ENCODE measurements around the gene SPRED3. TPM values are rescaled to one million over a fixed set of nuclear protein-coding genes. Genes with fewer than 3 reads are reported as not detected.
A peak's percentile ranks its signal among the peaks of the same experiment; 100 is the strongest.

The SPRED3 gene
- total RNA-seq, 1 donor from 2014 or later, result 7.0 TPM

- H3K4me3 Mint-ChIP-seq, result no peak overlapping the region
- DNase-seq (ENCODE audit: low spot score in 2 of 2, unreplicated experiment in 2 of 2), result no peak
- peaks cover 33% of the 10 kb centered on the region for H3K36me3 Mint-ChIP-seq
- H3K27ac Mint-ChIP-seq, result no peak overlapping the region
- H3K9me3 Mint-ChIP-seq, result no peaks in the 10 kb centered on the region
- peaks cover 7% of the 10 kb centered on the region for H3K4me1 Mint-ChIP-seq
- H3K27me3 Mint-ChIP-seq (ENCODE audit: low read depth), result peaks cover 10% of the 10 kb centered on the region
- TF ChIP-seq CTCF (IDR thresholded peaks at IDR 0.05; ENCODE audit: unreplicated experiment), result no peak
Measured at GRCh38 chr19:38383184-38383583, 5.3 kb upstream of the SPRED3 start.

GRCh38 chr19:38383743-38384142 is 4.8 kb upstream of the SPRED3 start:
- Mint-ChIP-seq H3K4me1 (peaks cover 8% of the 10 kb centered on the region), H3K27me3 (ENCODE audit: low read depth) (peaks cover 10% of the 10 kb centered on the region), H3K4me3 (no peak overlapping the region), H3K9me3 (no peaks in the 10 kb centered on the region), H3K27ac (no peak overlapping the region), H3K36me3 (peaks cover 33% of the 10 kb centered on the region)
- no peak for DNase-seq (ENCODE audit: low spot score in 2 of 2, unreplicated experiment in 2 of 2)
- no peak for TF ChIP-seq CTCF (IDR thresholded peaks at IDR 0.05; ENCODE audit: unreplicated experiment)

GRCh38 chr19:38384209-38385027 is 4.1 kb upstream of the SPRED3 start:
- H3K9me3 Mint-ChIP-seq, result no peaks in the 10 kb centered on the region
- H3K4me1 Mint-ChIP-seq, result peaks cover 10% of the 10 kb centered on the region
- DNase-seq (ENCODE audit: low spot score in 2 of 2, unreplicated experiment in 2 of 2), result no peak
- H3K36me3 Mint-ChIP-seq, result peaks cover 31% of the 10 kb centered on the region
- H3K27me3 Mint-ChIP-seq (ENCODE audit: low read depth), result peaks cover 11% of the 10 kb centered on the region
- H3K27ac Mint-ChIP-seq, result peak overlapping the region; percentile 12
- TF ChIP-seq CTCF (IDR thresholded peaks at IDR 0.05; ENCODE audit: unreplicated experiment), result no peak
- no peak overlapping the region for H3K4me3 Mint-ChIP-seq

GRCh38 chr19:38385057-38385803 is 3.3 kb upstream of the SPRED3 start:
- no peak overlapping the region for H3K4me3 Mint-ChIP-seq

GRCh38 chr19:38385804-38386257 is 2.7 kb upstream of the SPRED3 start:
- no peak for TF ChIP-seq CTCF (IDR thresholded peaks at IDR 0.05; ENCODE audit: unreplicated experiment)
- Mint-ChIP-seq H3K4me3 (no peak overlapping the region), H3K36me3 (peaks cover 26% of the 10 kb centered on the region), H3K27me3 (ENCODE audit: low read depth) (peaks cover 17% of the 10 kb centered on the region), H3K27ac (no peak overlapping the region), H3K9me3 (no peaks in the 10 kb centered on the region), H3K4me1 (peaks cover 14% of the 10 kb centered on the region)
- DNase-seq (ENCODE audit: low spot score in 2 of 2, unreplicated experiment in 2 of 2), result no peak

More at GRCh38 chr19:38385057-38385803, 3.3 kb upstream of the SPRED3 start:
- Mint-ChIP-seq H3K36me3 (peaks cover 27% of the 10 kb centered on the region), H3K27ac (no peak overlapping the region), H3K4me1 (peaks cover 14% of the 10 kb centered on the region), H3K27me3 (ENCODE audit: low read depth) (peaks cover 15% of the 10 kb centered on the region), H3K9me3 (no peaks in the 10 kb centered on the region)
- no peak for DNase-seq (ENCODE audit: low spot score in 2 of 2, unreplicated experiment in 2 of 2)
- no peak for TF ChIP-seq CTCF (IDR thresholded peaks at IDR 0.05; ENCODE audit: unreplicated experiment)
